ENCODE results near the gene ADPRHL1. TPM values are rescaled to one million over a fixed set of nuclear protein-coding genes. Genes with fewer than 3 reads are reported as not detected.

Gene ADPRHL1
- total RNA-seq, 1 experiment from 2014 or later, result 1.5 TPM

DNA sequence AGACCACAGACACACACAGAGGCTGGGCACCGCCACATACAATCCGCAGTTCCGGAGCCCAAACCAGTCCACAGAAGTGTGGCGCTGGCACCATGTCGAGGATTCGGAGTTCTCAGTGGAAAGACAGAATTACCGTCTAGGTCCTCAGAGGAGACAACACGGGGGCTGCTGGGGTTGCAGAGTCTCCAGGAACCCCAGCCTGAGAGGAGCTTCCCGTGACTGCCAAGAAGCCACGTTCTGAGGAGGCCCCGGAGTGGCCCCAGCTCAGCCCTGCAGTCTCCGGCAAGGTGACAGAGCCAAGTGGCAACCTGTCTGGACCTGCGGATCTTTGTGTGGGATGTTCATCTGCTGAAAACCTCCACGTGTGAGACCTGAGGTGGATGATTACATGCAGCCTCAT, 7.3 kb upstream of the ADPRHL1 start:
- Mint-ChIP-seq H3K4me1 (no peaks in the 10 kb centered on the region), H3K4me3 (no peak overlapping the region), H3K9me3 (no peaks in the 10 kb centered on the region), H3K36me3 (peaks cover 69% of the 10 kb centered on the region), H3K27ac (no peak overlapping the region), H3K27me3 (ENCODE audit: low read depth) (no peaks in the 10 kb centered on the region)
- ChIA-PET POLR2A (no interaction called here), CTCF (interaction anchor here (1.0 kb wide), 1 partner anchor 29 kb away, joined by 3 read pairs; no protein-coding TSS in a partner anchor)
- TF ChIP-seq FOXK1 (CRISPR knock-in tag; IDR thresholded peaks at IDR 0.05), result no peak
- no peak for TF ChIP-seq SOX15 (CRISPR knock-in tag; IDR thresholded peaks at IDR 0.05)
- TF ChIP-seq, protein P1, sequence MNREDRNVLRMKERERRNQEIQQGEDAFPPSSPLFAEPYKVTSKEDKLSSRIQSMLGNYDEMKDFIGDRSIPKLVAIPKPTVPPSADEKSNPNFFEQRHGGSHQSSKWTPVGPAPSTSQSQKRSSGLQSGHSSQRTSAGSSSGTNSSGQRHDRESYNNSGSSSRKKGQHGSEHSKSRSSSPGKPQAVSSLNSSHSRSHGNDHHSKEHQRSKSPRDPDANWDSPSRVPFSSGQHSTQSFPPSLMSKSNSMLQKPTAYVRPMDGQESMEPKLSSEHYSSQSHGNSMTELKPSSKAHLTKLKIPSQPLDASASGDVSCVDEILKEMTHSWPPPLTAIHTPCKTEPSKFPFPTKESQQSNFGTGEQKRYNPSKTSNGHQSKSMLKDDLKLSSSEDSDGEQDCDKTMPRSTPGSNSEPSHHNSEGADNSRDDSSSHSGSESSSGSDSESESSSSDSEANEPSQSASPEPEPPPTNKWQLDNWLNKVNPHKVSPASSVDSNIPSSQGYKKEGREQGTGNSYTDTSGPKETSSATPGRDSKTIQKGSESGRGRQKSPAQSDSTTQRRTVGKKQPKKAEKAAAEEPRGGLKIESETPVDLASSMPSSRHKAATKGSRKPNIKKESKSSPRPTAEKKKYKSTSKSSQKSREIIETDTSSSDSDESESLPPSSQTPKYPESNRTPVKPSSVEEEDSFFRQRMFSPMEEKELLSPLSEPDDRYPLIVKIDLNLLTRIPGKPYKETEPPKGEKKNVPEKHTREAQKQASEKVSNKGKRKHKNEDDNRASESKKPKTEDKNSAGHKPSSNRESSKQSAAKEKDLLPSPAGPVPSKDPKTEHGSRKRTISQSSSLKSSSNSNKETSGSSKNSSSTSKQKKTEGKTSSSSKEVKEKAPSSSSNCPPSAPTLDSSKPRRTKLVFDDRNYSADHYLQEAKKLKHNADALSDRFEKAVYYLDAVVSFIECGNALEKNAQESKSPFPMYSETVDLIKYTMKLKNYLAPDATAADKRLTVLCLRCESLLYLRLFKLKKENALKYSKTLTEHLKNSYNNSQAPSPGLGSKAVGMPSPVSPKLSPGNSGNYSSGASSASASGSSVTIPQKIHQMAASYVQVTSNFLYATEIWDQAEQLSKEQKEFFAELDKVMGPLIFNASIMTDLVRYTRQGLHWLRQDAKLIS (CRISPR knock-in tag; IDR thresholded peaks at IDR 0.05; ENCODE audit: borderline replicate concordance), result no peak
- no peak for TF ChIP-seq RELA (CRISPR knock-in tag; IDR thresholded peaks at IDR 0.05; ENCODE audit: borderline replicate concordance)
- TF ChIP-seq, protein P2, sequence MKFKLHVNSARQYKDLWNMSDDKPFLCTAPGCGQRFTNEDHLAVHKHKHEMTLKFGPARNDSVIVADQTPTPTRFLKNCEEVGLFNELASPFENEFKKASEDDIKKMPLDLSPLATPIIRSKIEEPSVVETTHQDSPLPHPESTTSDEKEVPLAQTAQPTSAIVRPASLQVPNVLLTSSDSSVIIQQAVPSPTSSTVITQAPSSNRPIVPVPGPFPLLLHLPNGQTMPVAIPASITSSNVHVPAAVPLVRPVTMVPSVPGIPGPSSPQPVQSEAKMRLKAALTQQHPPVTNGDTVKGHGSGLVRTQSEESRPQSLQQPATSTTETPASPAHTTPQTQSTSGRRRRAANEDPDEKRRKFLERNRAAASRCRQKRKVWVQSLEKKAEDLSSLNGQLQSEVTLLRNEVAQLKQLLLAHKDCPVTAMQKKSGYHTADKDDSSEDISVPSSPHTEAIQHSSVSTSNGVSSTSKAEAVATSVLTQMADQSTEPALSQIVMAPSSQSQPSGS (CRISPR knock-in tag; IDR thresholded peaks at IDR 0.05; ENCODE audit: borderline replicate concordance, low read depth), result no peak
- TF ChIP-seq, protein P3, sequence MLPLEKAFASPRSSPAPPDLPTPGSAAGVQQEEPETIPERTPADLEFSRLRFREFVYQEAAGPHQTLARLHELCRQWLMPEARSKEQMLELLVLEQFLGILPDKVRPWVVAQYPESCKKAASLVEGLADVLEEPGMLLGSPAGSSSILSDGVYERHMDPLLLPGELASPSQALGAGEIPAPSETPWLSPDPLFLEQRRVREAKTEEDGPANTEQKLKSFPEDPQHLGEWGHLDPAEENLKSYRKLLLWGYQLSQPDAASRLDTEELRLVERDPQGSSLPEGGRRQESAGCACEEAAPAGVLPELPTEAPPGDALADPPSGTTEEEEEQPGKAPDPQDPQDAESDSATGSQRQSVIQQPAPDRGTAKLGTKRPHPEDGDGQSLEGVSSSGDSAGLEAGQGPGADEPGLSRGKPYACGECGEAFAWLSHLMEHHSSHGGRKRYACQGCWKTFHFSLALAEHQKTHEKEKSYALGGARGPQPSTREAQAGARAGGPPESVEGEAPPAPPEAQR (CRISPR knock-in tag; IDR thresholded peaks at IDR 0.05), result no peak
- TF ChIP-seq NFATC4 (CRISPR knock-in tag; IDR thresholded peaks at IDR 0.05), result no peak
- TF ChIP-seq MYBL2 (CRISPR knock-in tag; IDR thresholded peaks at IDR 0.05), result no peak
- TF ChIP-seq SMAD3 (CRISPR knock-in tag; IDR thresholded peaks at IDR 0.05; ENCODE audit: borderline replicate concordance), result no peak
- no peak for TF ChIP-seq JUN (CRISPR knock-in tag; IDR thresholded peaks at IDR 0.05)
- no peak for TF ChIP-seq ELF4 (CRISPR knock-in tag; IDR thresholded peaks at IDR 0.05; ENCODE audit: low read depth)
- TF ChIP-seq NFE2L1 (CRISPR knock-in tag; IDR thresholded peaks at IDR 0.05), result no peak
- TF ChIP-seq, protein P4, sequence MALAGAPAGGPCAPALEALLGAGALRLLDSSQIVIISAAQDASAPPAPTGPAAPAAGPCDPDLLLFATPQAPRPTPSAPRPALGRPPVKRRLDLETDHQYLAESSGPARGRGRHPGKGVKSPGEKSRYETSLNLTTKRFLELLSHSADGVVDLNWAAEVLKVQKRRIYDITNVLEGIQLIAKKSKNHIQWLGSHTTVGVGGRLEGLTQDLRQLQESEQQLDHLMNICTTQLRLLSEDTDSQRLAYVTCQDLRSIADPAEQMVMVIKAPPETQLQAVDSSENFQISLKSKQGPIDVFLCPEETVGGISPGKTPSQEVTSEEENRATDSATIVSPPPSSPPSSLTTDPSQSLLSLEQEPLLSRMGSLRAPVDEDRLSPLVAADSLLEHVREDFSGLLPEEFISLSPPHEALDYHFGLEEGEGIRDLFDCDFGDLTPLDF (CRISPR knock-in tag; IDR thresholded peaks at IDR 0.05), result no peak
- TF ChIP-seq, protein P5, sequence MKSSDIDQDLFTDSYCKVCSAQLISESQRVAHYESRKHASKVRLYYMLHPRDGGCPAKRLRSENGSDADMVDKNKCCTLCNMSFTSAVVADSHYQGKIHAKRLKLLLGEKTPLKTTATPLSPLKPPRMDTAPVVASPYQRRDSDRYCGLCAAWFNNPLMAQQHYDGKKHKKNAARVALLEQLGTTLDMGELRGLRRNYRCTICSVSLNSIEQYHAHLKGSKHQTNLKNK (CRISPR knock-in tag; IDR thresholded peaks at IDR 0.05), result no peak
- TF ChIP-seq ZBTB21 (CRISPR knock-in tag; IDR thresholded peaks at IDR 0.05; ENCODE audit: borderline replicate concordance), result no peak
- TF ChIP-seq ETV6 (CRISPR knock-in tag; IDR thresholded peaks at IDR 0.05), result no peak
- no peak for TF ChIP-seq ZNF416 (CRISPR knock-in tag; IDR thresholded peaks at IDR 0.05)
- TF ChIP-seq, protein P6, sequence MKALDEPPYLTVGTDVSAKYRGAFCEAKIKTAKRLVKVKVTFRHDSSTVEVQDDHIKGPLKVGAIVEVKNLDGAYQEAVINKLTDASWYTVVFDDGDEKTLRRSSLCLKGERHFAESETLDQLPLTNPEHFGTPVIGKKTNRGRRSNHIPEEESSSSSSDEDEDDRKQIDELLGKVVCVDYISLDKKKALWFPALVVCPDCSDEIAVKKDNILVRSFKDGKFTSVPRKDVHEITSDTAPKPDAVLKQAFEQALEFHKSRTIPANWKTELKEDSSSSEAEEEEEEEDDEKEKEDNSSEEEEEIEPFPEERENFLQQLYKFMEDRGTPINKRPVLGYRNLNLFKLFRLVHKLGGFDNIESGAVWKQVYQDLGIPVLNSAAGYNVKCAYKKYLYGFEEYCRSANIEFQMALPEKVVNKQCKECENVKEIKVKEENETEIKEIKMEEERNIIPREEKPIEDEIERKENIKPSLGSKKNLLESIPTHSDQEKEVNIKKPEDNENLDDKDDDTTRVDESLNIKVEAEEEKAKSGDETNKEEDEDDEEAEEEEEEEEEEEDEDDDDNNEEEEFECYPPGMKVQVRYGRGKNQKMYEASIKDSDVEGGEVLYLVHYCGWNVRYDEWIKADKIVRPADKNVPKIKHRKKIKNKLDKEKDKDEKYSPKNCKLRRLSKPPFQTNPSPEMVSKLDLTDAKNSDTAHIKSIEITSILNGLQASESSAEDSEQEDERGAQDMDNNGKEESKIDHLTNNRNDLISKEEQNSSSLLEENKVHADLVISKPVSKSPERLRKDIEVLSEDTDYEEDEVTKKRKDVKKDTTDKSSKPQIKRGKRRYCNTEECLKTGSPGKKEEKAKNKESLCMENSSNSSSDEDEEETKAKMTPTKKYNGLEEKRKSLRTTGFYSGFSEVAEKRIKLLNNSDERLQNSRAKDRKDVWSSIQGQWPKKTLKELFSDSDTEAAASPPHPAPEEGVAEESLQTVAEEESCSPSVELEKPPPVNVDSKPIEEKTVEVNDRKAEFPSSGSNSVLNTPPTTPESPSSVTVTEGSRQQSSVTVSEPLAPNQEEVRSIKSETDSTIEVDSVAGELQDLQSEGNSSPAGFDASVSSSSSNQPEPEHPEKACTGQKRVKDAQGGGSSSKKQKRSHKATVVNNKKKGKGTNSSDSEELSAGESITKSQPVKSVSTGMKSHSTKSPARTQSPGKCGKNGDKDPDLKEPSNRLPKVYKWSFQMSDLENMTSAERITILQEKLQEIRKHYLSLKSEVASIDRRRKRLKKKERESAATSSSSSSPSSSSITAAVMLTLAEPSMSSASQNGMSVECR (CRISPR knock-in tag; IDR thresholded peaks at IDR 0.05; ENCODE audit: borderline replicate concordance), result no peak
- TF ChIP-seq, protein P7, sequence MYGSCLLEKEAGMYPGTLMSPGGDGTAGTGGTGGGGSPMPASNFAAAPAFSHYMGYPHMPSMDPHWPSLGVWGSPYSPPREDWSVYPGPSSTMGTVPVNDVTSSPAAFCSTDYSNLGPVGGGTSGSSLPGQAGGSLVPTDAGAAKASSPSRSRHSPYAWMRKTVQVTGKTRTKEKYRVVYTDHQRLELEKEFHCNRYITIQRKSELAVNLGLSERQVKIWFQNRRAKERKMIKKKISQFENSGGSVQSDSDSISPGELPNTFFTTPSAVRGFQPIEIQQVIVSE (CRISPR knock-in tag; IDR thresholded peaks at IDR 0.05; ENCODE audit: borderline replicate concordance), result no peak
- DNase-seq (ENCODE audit: low spot score) (no peak), ATAC-seq (no peak)
